ENCODE results near the gene HES7.

Gene HES7

DNA sequence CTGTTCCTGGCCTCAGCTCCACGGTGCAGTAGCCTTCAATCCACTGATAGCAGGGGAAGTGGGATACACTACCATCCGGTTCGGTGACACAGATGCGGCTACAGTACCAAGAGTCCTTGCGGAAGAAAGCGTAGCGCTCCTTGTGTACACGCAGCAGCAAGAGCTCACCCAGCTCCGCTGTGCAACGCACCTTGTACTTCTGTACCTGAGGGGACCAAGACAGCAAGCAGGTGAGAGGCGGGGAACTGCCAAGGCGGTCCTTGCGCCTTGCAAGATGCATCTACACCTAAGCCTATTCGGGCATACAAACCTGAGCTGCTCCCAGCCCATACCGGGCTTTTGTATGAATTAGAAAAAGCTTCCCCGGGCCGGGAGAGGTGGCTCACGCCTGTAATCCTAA is 7.1 kb downstream of the HES7 start:
- H3K27ac ChIP-seq (ENCODE audit: low read length) = no peak overlapping the region
- ATAC-seq (ENCODE audit: insufficient read depth, low read depth) (no peak), DNase-seq (no peak)
- H4K20me1 ChIP-seq (ENCODE audit: insufficient read depth, low read length) = no peaks in the 10 kb centered on the region
- H2AFZ ChIP-seq (ENCODE audit: low read depth, low read length) = no peak overlapping the region
- H3K4me3 ChIP-seq (ENCODE audit: low read depth in 1 of 2, low read length in 2 of 2) = no peak overlapping the region
- peaks cover 43% of the 10 kb centered on the region for H3K4me1 ChIP-seq (ENCODE audit: insufficient read depth, low read length)
- H3K36me3 ChIP-seq (ENCODE audit: insufficient read depth, low read length) = no peaks in the 10 kb centered on the region
- H3K9ac ChIP-seq (ENCODE audit: low read depth, low read length) = no peak overlapping the region
- no peak overlapping the region for H3K4me2 ChIP-seq (ENCODE audit: insufficient read depth, low read length)
- TF ChIP-seq, protein P1, sequence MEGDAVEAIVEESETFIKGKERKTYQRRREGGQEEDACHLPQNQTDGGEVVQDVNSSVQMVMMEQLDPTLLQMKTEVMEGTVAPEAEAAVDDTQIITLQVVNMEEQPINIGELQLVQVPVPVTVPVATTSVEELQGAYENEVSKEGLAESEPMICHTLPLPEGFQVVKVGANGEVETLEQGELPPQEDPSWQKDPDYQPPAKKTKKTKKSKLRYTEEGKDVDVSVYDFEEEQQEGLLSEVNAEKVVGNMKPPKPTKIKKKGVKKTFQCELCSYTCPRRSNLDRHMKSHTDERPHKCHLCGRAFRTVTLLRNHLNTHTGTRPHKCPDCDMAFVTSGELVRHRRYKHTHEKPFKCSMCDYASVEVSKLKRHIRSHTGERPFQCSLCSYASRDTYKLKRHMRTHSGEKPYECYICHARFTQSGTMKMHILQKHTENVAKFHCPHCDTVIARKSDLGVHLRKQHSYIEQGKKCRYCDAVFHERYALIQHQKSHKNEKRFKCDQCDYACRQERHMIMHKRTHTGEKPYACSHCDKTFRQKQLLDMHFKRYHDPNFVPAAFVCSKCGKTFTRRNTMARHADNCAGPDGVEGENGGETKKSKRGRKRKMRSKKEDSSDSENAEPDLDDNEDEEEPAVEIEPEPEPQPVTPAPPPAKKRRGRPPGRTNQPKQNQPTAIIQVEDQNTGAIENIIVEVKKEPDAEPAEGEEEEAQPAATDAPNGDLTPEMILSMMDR (IDR thresholded peaks at IDR 0.05; ENCODE audit: borderline replicate concordance, extremely low read depth, low read length, poor library complexity, severe bottlenecking) = no peak
- TF ChIP-seq EZH2 (IDR thresholded peaks at IDR 0.05; ENCODE audit: borderline replicate concordance, low read depth, low read length, severe bottlenecking) = no peak
- H3K9me3 ChIP-seq (ENCODE audit: insufficient read depth, low read length, severe bottlenecking) = no peaks in the 10 kb centered on the region
- H3K79me2 ChIP-seq (ENCODE audit: insufficient read depth, low read length) = no peaks in the 10 kb centered on the region
- H3K27me3 ChIP-seq (ENCODE audit: insufficient read depth, low read length, poor library complexity) = peaks cover 52% of the 10 kb centered on the region

GRCh38 chr17:8110907-8111306 is 13.0 kb downstream of the HES7 start:
- DNase-seq (no peak), ATAC-seq (ENCODE audit: insufficient read depth, low read depth) (no peak)
- Histone ChIP-seq H2AFZ (ENCODE audit: low read depth, low read length) (no peak overlapping the region), H3K36me3 (ENCODE audit: insufficient read depth, low read length) (no peaks in the 10 kb centered on the region), H3K4me3 (ENCODE audit: low read depth in 1 of 2, low read length in 2 of 2) (no peak overlapping the region), H3K9ac (ENCODE audit: low read depth, low read length) (no peak overlapping the region), H4K20me1 (ENCODE audit: insufficient read depth, low read length) (no peaks in the 10 kb centered on the region), H3K4me1 (ENCODE audit: insufficient read depth, low read length) (no peaks in the 10 kb centered on the region), H3K9me3 (ENCODE audit: insufficient read depth, low read length, severe bottlenecking) (no peaks in the 10 kb centered on the region), H3K4me2 (ENCODE audit: insufficient read depth, low read length) (no peak overlapping the region), H3K27ac (ENCODE audit: low read length) (no peak overlapping the region), H3K27me3 (ENCODE audit: insufficient read depth, low read length, poor library complexity) (peaks cover 22% of the 10 kb centered on the region), H3K79me2 (ENCODE audit: insufficient read depth, low read length) (no peaks in the 10 kb centered on the region)
- TF ChIP-seq EZH2 (IDR thresholded peaks at IDR 0.05; ENCODE audit: borderline replicate concordance, low read depth, low read length, severe bottlenecking) = no peak
- TF ChIP-seq, protein P1 (IDR thresholded peaks at IDR 0.05; ENCODE audit: borderline replicate concordance, extremely low read depth, low read length, poor library complexity, severe bottlenecking) = no peak

DNA sequence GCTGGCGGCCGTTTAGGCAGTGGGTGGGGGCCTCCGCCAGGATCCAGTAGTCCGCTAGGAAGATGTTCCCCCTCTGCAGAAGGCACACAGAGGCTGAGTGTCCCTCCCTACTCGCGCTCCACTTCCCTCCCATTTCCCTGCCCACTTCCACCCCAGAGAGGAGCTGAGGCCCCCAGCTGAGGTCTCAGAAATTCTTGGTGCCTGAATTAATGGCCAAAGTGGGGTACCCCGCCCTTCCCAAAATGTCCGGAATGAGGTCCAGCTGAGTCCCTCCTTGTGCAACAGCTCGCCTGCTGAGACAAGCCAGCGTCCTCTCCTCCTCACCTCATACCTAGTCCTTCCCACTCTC is 13.5 kb downstream of the HES7 start:
- H2AFZ ChIP-seq (ENCODE audit: low read depth, low read length) = no peak overlapping the region
- H3K9me3 ChIP-seq (ENCODE audit: insufficient read depth, low read length, severe bottlenecking) = no peaks in the 10 kb centered on the region
- H3K4me3 ChIP-seq (ENCODE audit: low read depth in 1 of 2, low read length in 2 of 2) = no peak overlapping the region
- H3K27me3 ChIP-seq (ENCODE audit: insufficient read depth, low read length, poor library complexity) = peaks cover 18% of the 10 kb centered on the region
- no peaks in the 10 kb centered on the region for H4K20me1 ChIP-seq (ENCODE audit: insufficient read depth, low read length)
- no peak overlapping the region for H3K9ac ChIP-seq (ENCODE audit: low read depth, low read length)
- no peak for ATAC-seq (ENCODE audit: insufficient read depth, low read depth)
- no peak for TF ChIP-seq EZH2 (IDR thresholded peaks at IDR 0.05; ENCODE audit: borderline replicate concordance, low read depth, low read length, severe bottlenecking)
- TF ChIP-seq, protein P1 (IDR thresholded peaks at IDR 0.05; ENCODE audit: borderline replicate concordance, extremely low read depth, low read length, poor library complexity, severe bottlenecking) = no peak
- no peaks in the 10 kb centered on the region for H3K79me2 ChIP-seq (ENCODE audit: insufficient read depth, low read length)
- H3K36me3 ChIP-seq (ENCODE audit: insufficient read depth, low read length) = no peaks in the 10 kb centered on the region
- no peak overlapping the region for H3K4me2 ChIP-seq (ENCODE audit: insufficient read depth, low read length)
- H3K27ac ChIP-seq (ENCODE audit: low read length) = no peak overlapping the region
- DNase-seq = no peak
- no peaks in the 10 kb centered on the region for H3K4me1 ChIP-seq (ENCODE audit: insufficient read depth, low read length)
